ENCODE data around the gene CCDC197. TPM values are rescaled to one million over a fixed set of nuclear protein-coding genes. Genes with fewer than 3 reads are reported as not detected.

CCDC197 gene
- total and polyA plus RNA-seq, 2 donors (not counting 1 experiment from before 2014, with no cell fraction given): not detected

DNA sequence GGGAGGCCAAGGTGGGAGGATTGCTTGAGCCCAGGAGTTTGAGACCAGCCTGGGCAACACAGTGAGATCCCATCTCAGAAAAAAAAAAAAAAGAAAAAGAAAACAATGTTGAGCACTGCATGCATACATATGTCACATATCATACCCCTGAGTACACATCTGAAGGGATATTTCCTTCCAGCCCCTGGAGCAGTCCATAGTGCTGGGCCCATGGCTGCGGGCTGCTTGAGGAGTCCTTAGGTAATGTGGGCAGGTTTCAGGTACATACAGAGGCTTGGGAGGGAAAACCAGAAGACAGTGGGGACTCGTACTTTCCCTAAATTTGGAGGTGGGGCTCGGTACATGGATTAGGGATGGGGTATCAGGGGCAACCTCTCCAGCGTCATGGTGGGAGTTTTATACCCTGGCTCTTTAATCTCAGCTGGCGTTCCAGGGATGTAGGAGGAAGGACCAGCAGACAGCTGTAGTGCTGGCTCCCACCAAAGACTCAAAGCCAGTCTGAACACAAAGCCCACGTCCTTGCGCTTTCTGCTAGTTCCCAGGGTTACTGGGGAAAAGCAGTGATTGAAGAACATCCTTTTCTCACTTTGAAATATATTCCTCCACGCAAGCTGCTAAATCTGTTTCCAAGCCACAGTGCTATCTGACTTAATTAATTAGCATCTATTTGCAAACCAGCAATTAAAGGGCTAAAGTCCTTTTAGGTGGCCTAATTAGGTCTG lies 34.2 kb downstream of the CCDC197 start:
- Histone ChIP-seq H3K4me1 (ENCODE audit: control insufficient read depth in 2 of 2, insufficient read depth in 2 of 2, low read length in 2 of 2) (peaks cover 4% of the 10 kb centered on the region in 2 donors), H4K20me1 (ENCODE audit: control insufficient read depth, insufficient read depth, low read length, poor library complexity, severe bottlenecking) (no peaks in the 10 kb centered on the region), H3K27ac (ENCODE audit: low read length in 2 of 2) (no peak overlapping the region), H2AFZ (ENCODE audit: insufficient read depth, low read depth, low read length, poor library complexity, severe bottlenecking) (no peak overlapping the region), H3K9me3 (ENCODE audit: control extremely low read depth in 1 of 3, control insufficient read depth in 2 of 3, insufficient read depth in 1 of 3, low read length in 2 of 3) (no peaks in the 10 kb centered on the region), H3K27me3 (replicated peaks in 1 of 4; ENCODE audit: control extremely low read depth in 1 of 4, control insufficient read depth in 3 of 4, insufficient read depth in 4 of 4, low read length in 3 of 4) (peaks cover 0 to 6% (median 2%) of the 10 kb centered on the region in 4 experiments), H3K79me2 (ENCODE audit: control insufficient read depth, insufficient read depth, low read length) (no peaks in the 10 kb centered on the region), H3K4me2 (replicated peaks; ENCODE audit: low read depth, low read length, poor library complexity, severe bottlenecking) (no peak overlapping the region), H3K9ac (ENCODE audit: low read length) (no peak overlapping the region), H3K36me3 (replicated peaks in 1 of 2; ENCODE audit: control extremely low read depth in 1 of 2, control insufficient read depth in 1 of 2, extremely low read depth in 1 of 2, insufficient read depth in 2 of 2, low read length in 1 of 2) (no peaks in the 10 kb centered on the region), H3K4me3 (ENCODE audit: control extremely low read depth in 1 of 5, extremely low read depth in 1 of 5, insufficient read depth in 1 of 5, low read depth in 2 of 5, low read length in 4 of 5) (no peak overlapping the region)
- ChIA-PET CTCF (interaction anchor here (1.0 to 9.5 kb wide), 2 partner anchors 108 to 149 kb away, joined by 3 to 195 read pairs; no protein-coding TSS in a partner anchor), POLR2A (no interaction called here)
- 97% methylated on average over 7 of the region's 8 CpGs for WGBS (ENCODE audit: insufficient coverage)
- no peak overlapping the region for H3K27ac Mint-ChIP-seq
- ATAC-seq (ENCODE audit: low read depth): no peak
- no peak for DNase-seq
- intact Hi-C loops (cut with micrococcal nuclease): no loop called here
- no peaks in the 10 kb centered on the region for H3K9me3 Mint-ChIP-seq (ENCODE audit: insufficient read depth)
- H3K4me3 Mint-ChIP-seq: no peak overlapping the region
- H3K4me1 Mint-ChIP-seq: peaks cover 2% of the 10 kb centered on the region
- TF ChIP-seq, protein P1, sequence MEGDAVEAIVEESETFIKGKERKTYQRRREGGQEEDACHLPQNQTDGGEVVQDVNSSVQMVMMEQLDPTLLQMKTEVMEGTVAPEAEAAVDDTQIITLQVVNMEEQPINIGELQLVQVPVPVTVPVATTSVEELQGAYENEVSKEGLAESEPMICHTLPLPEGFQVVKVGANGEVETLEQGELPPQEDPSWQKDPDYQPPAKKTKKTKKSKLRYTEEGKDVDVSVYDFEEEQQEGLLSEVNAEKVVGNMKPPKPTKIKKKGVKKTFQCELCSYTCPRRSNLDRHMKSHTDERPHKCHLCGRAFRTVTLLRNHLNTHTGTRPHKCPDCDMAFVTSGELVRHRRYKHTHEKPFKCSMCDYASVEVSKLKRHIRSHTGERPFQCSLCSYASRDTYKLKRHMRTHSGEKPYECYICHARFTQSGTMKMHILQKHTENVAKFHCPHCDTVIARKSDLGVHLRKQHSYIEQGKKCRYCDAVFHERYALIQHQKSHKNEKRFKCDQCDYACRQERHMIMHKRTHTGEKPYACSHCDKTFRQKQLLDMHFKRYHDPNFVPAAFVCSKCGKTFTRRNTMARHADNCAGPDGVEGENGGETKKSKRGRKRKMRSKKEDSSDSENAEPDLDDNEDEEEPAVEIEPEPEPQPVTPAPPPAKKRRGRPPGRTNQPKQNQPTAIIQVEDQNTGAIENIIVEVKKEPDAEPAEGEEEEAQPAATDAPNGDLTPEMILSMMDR (IDR thresholded peaks at IDR 0.05): no peak
- no peak for TF ChIP-seq EZH2 (IDR thresholded peaks at IDR 0.05; ENCODE audit: borderline replicate concordance, insufficient read depth, low read depth, low read length, poor library complexity, severe bottlenecking)
- H3K27me3 Mint-ChIP-seq: no peaks in the 10 kb centered on the region

DNA sequence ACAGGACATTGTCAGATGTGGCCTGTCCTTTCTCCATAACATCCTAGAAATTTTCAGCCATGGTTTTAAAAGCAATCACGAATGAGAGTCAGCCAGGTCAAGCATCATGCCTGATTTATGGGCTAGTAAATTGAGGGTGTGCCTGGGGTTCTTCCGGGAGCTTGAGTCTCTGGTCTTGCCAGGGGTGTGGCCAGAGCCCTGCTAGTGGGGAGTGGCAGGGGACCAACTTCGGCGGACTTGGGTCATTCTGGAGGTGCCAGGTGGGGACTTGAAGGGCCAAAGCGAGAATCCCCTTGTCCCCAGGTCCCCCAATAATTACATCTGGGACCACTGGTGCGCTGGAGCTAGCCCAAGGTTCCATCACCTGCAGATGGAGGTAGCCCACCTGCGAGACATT lies 34.8 kb downstream of the CCDC197 start:
- no peak for TF ChIP-seq EZH2 (IDR thresholded peaks at IDR 0.05; ENCODE audit: borderline replicate concordance, insufficient read depth, low read depth, low read length, poor library complexity, severe bottlenecking)
- TF ChIP-seq, protein P1 (IDR thresholded peaks at IDR 0.05): no peak
- no peaks in the 10 kb centered on the region for H3K27me3 Mint-ChIP-seq
- no peak overlapping the region for H3K4me3 Mint-ChIP-seq
- H3K9me3 Mint-ChIP-seq (ENCODE audit: insufficient read depth): no peaks in the 10 kb centered on the region
- intact Hi-C loops (cut with micrococcal nuclease): no loop called here
- Histone ChIP-seq H3K9ac (ENCODE audit: low read length) (no peak overlapping the region), H2AFZ (ENCODE audit: insufficient read depth, low read depth, low read length, poor library complexity, severe bottlenecking) (no peak overlapping the region), H3K27ac (ENCODE audit: low read length in 2 of 2) (no peak overlapping the region), H3K4me3 (ENCODE audit: control extremely low read depth in 1 of 5, extremely low read depth in 1 of 5, insufficient read depth in 1 of 5, low read depth in 2 of 5, low read length in 4 of 5) (no peak overlapping the region), H3K4me1 (ENCODE audit: control insufficient read depth in 2 of 2, insufficient read depth in 2 of 2, low read length in 2 of 2) (peaks cover 1 to 2% of the 10 kb centered on the region in 2 donors), H4K20me1 (ENCODE audit: control insufficient read depth, insufficient read depth, low read length, poor library complexity, severe bottlenecking) (no peaks in the 10 kb centered on the region), H3K79me2 (ENCODE audit: control insufficient read depth, insufficient read depth, low read length) (no peaks in the 10 kb centered on the region), H3K36me3 (replicated peaks in 1 of 2; ENCODE audit: control extremely low read depth in 1 of 2, control insufficient read depth in 1 of 2, extremely low read depth in 1 of 2, insufficient read depth in 2 of 2, low read length in 1 of 2) (no peaks in the 10 kb centered on the region), H3K27me3 (replicated peaks in 1 of 4; ENCODE audit: control extremely low read depth in 1 of 4, control insufficient read depth in 3 of 4, insufficient read depth in 4 of 4, low read length in 3 of 4) (peaks cover 0 to 4% (median 2%) of the 10 kb centered on the region in 4 experiments), H3K9me3 (ENCODE audit: control extremely low read depth in 1 of 3, control insufficient read depth in 2 of 3, insufficient read depth in 1 of 3, low read length in 2 of 3) (no peaks in the 10 kb centered on the region), H3K4me2 (replicated peaks; ENCODE audit: low read depth, low read length, poor library complexity, severe bottlenecking) (no peak overlapping the region)
- ChIA-PET CTCF (interaction anchor here (1.0 to 9.5 kb wide), 2 partner anchors 107 to 148 kb away, joined by 3 to 195 read pairs; no protein-coding TSS in a partner anchor), POLR2A (no interaction called here)
- no peak overlapping the region for H3K27ac Mint-ChIP-seq
- ATAC-seq (ENCODE audit: low read depth) (no peak), DNase-seq (no peak)
- 71% methylated on average over 3 of the region's 7 CpGs for WGBS (ENCODE audit: insufficient coverage)
- H3K4me1 Mint-ChIP-seq: peaks cover 2% of the 10 kb centered on the region

Measured in B cell (primary cell).